HG02840 (cell line): ENCODE results near the gene JUNB.

Source experiments
- ATAC-seq: cut with Tn5 transposase; IDR thresholded peaks from one replicate; pipeline ENCODE4 v1.9.1; 2021; ENCODE audit warnings: mild to moderate bottlenecking, moderate library complexity, moderate number of reproducible peaks; ENCODE audit not compliant: unreplicated experiment, low FRiP score

The JUNB gene

GRCh38 chr19:12840091-12841079, 49.1 kb downstream of the JUNB start:
- ATAC-seq: no peak

GRCh38 chr19:12841094-12841493, 49.8 kb downstream of the JUNB start:
- ATAC-seq: no peak

- ATAC-seq: no peak
These were observed 51.2 kb downstream of the JUNB start for GRCh38 chr19:12842511-12842910.
